PC-9 (cell line): ENCODE results near the gene ATP8A1. TPM values are rescaled to one million over a fixed set of nuclear protein-coding genes. Genes with fewer than 3 reads are reported as not detected.

Experiments
- BruUV-seq: library from RNA; stranded (reverse); fragments of 400-500 nt; replicated peaks from 2 replicates; lab custom pipeline; 2021; lab: Mats Ljungman, UMichigan
- CTCF ChIA-PET: fragments of 300-600 bp; sonication (Branson Sonifier 250); formaldehyde crosslinking; loops from one replicate; lab custom pipeline; 2022; ENCODE audit warnings: antibody characterized with exemption; lab: Charles Lee
- POLR2A ChIA-PET: fragments of 300-600 bp; sonication (Branson Sonifier 250); formaldehyde crosslinking; loops from one replicate; lab custom pipeline; 2022; ENCODE audit warnings: antibody characterized with exemption; ENCODE audit not compliant: unreplicated experiment; lab: Charles Lee
- DNase-seq, 2 experiments: peaks; one replicate each; pipeline versions ENCODE4 v3.0.0 to v3.0.0-alpha.2; 2015 to 2022; ENCODE audit warnings: mixed read lengths in 1 of 2
- H2AFZ ChIP-seq: fragments of 200-600 bp; sonication (generic); 2 replicates; pipeline ENCODE4 v1.8.1; 2017; ENCODE audit warnings: antibody characterized with exemption
- H3F3A ChIP-seq: fragments of 200-600 bp; sonication (generic); 2 replicates; pipeline ENCODE4 v1.8.1; 2017; ENCODE audit warnings: antibody characterized with exemption, mild to moderate bottlenecking, low read depth; ENCODE audit not compliant: insufficient read depth
- H3K27ac ChIP-seq: fragments of 200-600 bp; sonication (generic); 2 replicates; pipeline ENCODE4 v1.6.1; 2016; ENCODE audit warnings: mixed run types
- H3K27me3 ChIP-seq: fragments of 200-600 bp; sonication (generic); 2 replicates; pipeline ENCODE4 v1.6.1; 2016; ENCODE audit warnings: low read depth, mixed run types; ENCODE audit not compliant: insufficient read depth
- H3K36me3 ChIP-seq: fragments of 200-600 bp; sonication (generic); 2 replicates; pipeline ENCODE4 v1.6.1; 2016; ENCODE audit warnings: low read depth, mixed run types
- H3K4me1 ChIP-seq: fragments of 200-600 bp; sonication (generic); replicated peaks from 2 replicates; pipeline ENCODE4 v1.6.1; 2016; ENCODE audit warnings: mixed run types; ENCODE audit not compliant: insufficient read depth
- H3K4me2 ChIP-seq: fragments of 200-600 bp; sonication (generic); 2 replicates; pipeline ENCODE4 v1.6.1; 2017; ENCODE audit warnings: mixed run types
- H3K4me3 ChIP-seq: fragments of 200-600 bp; sonication (generic); 2 replicates; pipeline ENCODE4 v1.6.1; 2016; ENCODE audit warnings: mixed run types
- H3K79me2 ChIP-seq: fragments of 200-600 bp; sonication (generic); 2 replicates; pipeline ENCODE4 v1.6.1; 2017; ENCODE audit warnings: low read depth, mixed run types
- H3K9me2 ChIP-seq: fragments of 200-600 bp; sonication (generic); 2 replicates; pipeline ENCODE4 v1.8.1; 2017; ENCODE audit warnings: mild to moderate bottlenecking; ENCODE audit not compliant: insufficient read depth
- H3K9me3 ChIP-seq: fragments of 200-600 bp; sonication (generic); 2 replicates; pipeline ENCODE4 v1.8.1; 2016; ENCODE audit warnings: low read depth; ENCODE audit not compliant: insufficient read depth
- H4K20me1 ChIP-seq: fragments of 200-600 bp; sonication (generic); 2 replicates; pipeline ENCODE4 v1.8.1; 2017; ENCODE audit not compliant: insufficient read depth
- CTCF ChIP-seq: fragments of 200-600 bp; sonication (generic); conservative IDR thresholded peaks from 2 replicates; pipeline ENCODE4 v1.6.1; 2017; ENCODE audit warnings: mixed run types, antibody characterized with exemption, mild to moderate bottlenecking, moderate library complexity
- EZH2 ChIP-seq: fragments of 200-600 bp; sonication (generic); IDR thresholded peaks from 2 replicates; pipeline ENCODE4 v1.8.0; 2017; ENCODE audit warnings: antibody characterized with exemption, low read depth
- intact Hi-C: fragments of 100-400 bp; cut with micrococcal nuclease; formaldehyde crosslinking; loops from one replicate; pipeline ENCODE4 v1.10.0; 2022; ENCODE audit not compliant: unreplicated experiment
- total RNA-seq: library from RNA; stranded (reverse); gene quantifications from 2 replicates; pipeline ENCODE4 v1.2.3, GENCODE V29; 2021

Gene ATP8A1
- total RNA-seq, 1 experiment from 2014 or later: not detected

- TF ChIP-seq CTCF: no peak
- no peak for TF ChIP-seq EZH2
- intact Hi-C loops: no loop called here
- Histone ChIP-seq H2AFZ (no peak overlapping the region), H3K4me1 (no peaks in the 10 kb centered on the region), H3K9me2 (no peaks in the 10 kb centered on the region), H3K4me3 (no peak overlapping the region), H3F3A (no peaks in the 10 kb centered on the region), H3K27ac (no peak overlapping the region), H4K20me1 (no peaks in the 10 kb centered on the region), H3K4me2 (no peak overlapping the region), H3K27me3 (peaks cover 28% of the 10 kb centered on the region), H3K9me3 (no peaks in the 10 kb centered on the region), H3K36me3 (no peaks in the 10 kb centered on the region), H3K79me2 (no peaks in the 10 kb centered on the region)
- POLR2A ChIA-PET: no interaction called here
- no TSS peak for BruUV-seq
- CTCF ChIA-PET: no interaction called here
- no peak for DNase-seq
Observed at GRCh38 chr4:42420140-42420539, 236.8 kb downstream of the ATP8A1 start.

DNA sequence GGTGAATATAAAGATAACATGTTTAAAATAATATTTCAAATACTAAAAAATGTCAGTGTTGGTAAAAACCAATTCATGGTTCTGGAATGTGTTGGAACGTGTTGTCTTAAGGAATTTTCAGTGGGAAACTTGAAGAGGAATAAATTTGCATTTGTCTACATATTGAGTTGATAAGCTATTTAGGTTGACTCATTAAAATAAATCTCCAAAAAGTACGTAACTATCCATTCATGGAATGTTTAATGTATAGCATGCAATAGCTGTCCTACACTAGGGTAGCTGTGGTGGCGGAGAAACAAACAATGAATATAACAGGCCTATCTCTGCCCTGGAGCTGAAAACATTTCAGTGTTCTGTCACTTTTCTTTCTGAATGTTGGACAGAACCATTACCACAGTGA lies 239.4 kb downstream of the ATP8A1 start:
- CTCF ChIA-PET: no interaction called here

DNA sequence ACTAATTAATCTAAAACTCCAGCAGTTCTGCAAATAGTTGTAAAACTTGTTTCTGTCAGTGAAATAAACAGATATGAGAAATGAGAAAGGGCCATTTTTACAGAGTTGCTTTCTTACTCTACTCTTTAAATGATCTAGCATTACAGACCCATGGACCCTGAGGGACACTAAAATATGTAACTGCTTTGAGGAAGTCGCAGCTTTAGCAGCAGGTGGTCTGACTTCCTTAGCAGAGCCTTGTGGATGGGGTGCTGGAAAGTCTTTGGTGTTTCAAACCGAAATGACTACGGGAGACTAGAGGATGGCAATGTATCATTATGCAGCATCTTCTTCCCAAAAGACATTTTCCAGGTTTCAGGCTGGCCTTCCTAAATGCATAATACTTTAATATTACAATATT lies 240.9 kb downstream of the ATP8A1 start:
- H3K4me3 ChIP-seq: no peak overlapping the region
- BruUV-seq: no TSS peak
- H3K27me3 ChIP-seq: peaks cover 20% of the 10 kb centered on the region
- no peak for DNase-seq
- no peak overlapping the region for H2AFZ ChIP-seq
- 0 out of 2 replicates have a peak, but pooled peaks cover 4% of the 10 kb centered on the region for H3K4me1 ChIP-seq
- no peak overlapping the region for H3K4me2 ChIP-seq
- no peaks in the 10 kb centered on the region for H4K20me1 ChIP-seq
- no peaks in the 10 kb centered on the region; the same call in 1 of the 2 replicates for H3K9me2 ChIP-seq
- ChIA-PET CTCF (no interaction called here), POLR2A (no interaction called here)
- no peaks in the 10 kb centered on the region for H3K9me3 ChIP-seq
- no peak for TF ChIP-seq EZH2
- no peak for TF ChIP-seq CTCF
- H3K79me2 ChIP-seq: no peaks in the 10 kb centered on the region
- H3K36me3 ChIP-seq: no peaks in the 10 kb centered on the region
- intact Hi-C loops: no loop called here
- no peaks in the 10 kb centered on the region; the same call in 1 of the 2 replicates for H3F3A ChIP-seq
- H3K27ac ChIP-seq: no peak overlapping the region

More for the DNA sequence above, 239.4 kb downstream of the ATP8A1 start:
- Histone ChIP-seq H3K36me3 (no peaks in the 10 kb centered on the region), H3K27me3 (peaks cover 27% of the 10 kb centered on the region), H2AFZ (no peak overlapping the region), H3K9me3 (no peaks in the 10 kb centered on the region), H3K27ac (no peak overlapping the region), H3K4me3 (no peak overlapping the region), H3F3A (no peaks in the 10 kb centered on the region), H3K4me1 (no peaks in the 10 kb centered on the region), H4K20me1 (no peaks in the 10 kb centered on the region), H3K4me2 (no peak overlapping the region), H3K9me2 (no peaks in the 10 kb centered on the region), H3K79me2 (no peaks in the 10 kb centered on the region)
- no peak for TF ChIP-seq EZH2
- no peak for TF ChIP-seq CTCF
- no TSS peak for BruUV-seq
- no peak for DNase-seq
- POLR2A ChIA-PET: no interaction called here
- intact Hi-C loops: no loop called here
